ENCODE results near the gene GBF1. TPM values are rescaled to one million over a fixed set of nuclear protein-coding genes. Genes with fewer than 3 reads are reported as not detected.

The GBF1 gene
- total RNA-seq, 1 experiment from 2014 or later = 54.7 TPM

DNA sequence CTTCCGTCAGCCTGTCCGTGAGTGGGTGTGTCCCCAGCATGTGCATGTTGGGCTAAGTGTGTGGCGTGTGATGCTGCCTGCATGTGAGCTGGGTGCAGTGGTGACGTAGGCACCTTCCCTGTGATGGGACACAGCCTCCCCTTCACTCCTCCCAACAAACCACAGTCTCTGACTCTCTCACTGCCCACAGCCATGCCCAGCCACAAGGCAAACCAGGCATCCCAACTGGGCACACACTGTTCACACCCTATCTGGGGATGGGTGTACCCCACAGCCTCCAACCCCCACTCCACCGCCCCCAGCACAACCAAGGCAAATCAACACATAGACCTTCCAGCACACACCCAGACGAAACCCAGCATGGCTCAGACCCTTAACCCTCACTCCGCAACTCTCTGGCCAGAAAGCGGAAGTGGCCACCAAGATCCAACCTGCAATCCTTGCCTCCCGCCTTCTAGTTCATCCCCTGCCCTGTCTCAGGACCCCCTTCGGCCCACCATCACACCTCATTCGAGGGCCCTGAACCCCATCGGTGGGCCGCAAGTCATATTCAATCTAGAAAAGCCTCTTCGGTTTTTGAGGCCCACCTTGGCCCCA lies 162.9 kb downstream of the GBF1 start:
- DNase-seq (ENCODE audit: low read depth) = peak; percentile 30

DNA sequence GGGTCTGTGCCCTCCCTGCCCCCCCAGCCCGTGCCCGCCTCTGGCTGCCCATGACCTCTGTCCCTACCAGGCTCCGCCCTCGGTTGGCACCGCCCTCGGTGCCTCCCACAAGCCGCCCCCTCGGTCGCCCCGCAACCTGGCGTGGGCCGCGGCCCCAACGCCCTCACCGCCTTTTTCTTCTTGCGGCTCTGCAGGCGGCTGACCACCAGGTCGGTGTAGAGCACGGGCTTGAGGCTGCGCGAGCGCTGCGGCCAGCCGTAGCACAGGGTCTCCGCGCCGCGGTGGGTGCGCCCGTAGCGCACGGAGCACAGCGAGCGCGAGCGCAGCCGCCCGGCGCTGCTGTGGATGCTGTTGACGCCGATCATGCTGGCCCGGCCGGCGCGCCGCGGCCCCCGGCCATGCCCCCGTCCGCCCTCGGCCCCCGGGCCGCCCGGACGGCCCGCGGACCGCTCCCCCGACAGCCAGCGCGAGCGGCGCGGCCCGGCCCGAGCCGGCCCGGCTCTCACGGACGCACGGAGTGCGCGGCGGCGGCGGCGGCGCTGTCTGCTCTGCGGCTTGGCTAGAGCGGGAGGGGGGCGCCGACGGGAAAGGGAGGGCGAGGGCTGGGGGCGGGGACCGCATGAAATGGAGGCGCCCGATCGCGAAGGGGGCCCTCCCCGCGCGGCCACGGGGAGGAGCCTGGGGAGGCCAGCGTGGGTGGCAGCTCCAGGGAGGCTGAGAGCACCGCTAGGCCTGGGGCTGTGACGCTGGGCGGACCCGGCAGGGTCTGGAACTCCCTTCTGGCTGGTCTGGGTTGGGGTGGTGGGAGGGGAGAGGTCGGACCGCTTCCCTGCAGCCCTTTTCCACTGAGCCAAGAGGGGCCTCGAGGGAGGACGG lies 163.6 kb downstream of the GBF1 start:
- no peak for DNase-seq (ENCODE audit: low read depth)

DNA sequence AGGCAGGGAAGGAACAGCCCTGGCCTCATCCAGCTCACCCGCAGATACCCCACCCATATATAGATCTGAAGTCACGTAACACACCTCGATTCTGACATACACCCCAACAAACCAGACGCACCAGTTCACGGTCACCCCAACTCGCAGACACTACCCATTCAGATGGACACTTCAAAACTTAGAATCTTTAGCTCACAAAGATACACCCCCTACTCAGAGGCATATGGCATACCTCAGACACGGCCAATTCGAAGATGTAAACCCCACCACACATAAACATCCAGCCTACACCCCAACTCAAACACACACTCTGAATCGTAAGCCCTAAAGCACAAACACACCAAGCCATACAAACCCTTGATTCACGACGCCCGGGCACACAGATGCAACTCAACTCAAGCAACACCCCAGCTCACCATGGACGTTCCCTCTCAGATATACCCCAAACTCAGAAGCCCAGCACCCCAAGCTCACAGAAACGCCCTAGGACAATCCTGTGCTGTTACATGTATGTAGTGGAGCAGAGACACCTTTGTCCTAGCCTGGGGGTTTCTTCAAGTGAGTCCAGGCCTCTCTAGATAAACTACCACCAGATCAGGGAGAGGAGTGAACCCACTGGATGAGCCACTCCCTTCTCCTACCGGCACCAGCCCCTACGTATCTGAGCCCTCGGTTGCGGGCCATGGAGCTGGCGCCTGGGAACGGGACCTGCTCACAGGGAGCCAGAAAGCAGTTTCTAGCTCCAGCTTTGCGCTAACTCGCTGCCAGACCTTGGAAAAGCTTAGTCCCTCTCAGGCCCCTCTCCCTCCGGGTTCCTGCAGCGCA lies 164.5 kb downstream of the GBF1 start:
- no peak for DNase-seq (ENCODE audit: low read depth)

DNA sequence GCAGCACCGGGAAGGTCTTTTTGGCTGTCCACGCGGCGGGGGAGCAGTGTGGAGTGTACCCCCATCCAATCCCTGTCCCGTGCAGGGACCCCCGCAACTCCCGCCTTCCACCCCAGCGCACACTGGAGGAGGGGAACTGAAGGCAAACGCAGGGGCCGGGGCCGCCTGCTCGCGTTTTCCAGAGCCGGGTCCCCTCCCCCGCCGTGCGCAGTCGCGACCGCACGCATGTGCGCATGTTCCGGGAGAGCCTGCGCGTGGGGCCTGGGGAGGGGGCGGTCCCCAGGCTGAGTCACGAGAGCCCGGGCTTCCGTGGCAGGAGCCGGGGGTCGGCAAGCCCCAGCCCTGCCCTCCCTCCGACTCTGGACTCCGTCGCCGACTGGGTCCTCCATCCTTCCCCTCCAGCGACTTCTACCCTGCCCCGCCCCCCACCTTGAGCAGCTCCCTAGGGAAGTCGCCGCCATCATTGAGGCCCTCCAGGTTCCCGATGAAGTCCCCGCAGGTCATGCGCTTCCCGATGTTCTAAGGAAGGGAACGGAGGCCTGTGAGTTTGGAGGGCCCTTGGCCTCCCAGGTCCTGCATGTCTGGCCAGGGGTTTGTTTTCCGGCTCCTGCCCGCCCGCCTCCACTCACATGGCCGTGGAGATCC lies 165.2 kb downstream of the GBF1 start:
- DNase-seq (ENCODE audit: low read depth) = no peak

DNA sequence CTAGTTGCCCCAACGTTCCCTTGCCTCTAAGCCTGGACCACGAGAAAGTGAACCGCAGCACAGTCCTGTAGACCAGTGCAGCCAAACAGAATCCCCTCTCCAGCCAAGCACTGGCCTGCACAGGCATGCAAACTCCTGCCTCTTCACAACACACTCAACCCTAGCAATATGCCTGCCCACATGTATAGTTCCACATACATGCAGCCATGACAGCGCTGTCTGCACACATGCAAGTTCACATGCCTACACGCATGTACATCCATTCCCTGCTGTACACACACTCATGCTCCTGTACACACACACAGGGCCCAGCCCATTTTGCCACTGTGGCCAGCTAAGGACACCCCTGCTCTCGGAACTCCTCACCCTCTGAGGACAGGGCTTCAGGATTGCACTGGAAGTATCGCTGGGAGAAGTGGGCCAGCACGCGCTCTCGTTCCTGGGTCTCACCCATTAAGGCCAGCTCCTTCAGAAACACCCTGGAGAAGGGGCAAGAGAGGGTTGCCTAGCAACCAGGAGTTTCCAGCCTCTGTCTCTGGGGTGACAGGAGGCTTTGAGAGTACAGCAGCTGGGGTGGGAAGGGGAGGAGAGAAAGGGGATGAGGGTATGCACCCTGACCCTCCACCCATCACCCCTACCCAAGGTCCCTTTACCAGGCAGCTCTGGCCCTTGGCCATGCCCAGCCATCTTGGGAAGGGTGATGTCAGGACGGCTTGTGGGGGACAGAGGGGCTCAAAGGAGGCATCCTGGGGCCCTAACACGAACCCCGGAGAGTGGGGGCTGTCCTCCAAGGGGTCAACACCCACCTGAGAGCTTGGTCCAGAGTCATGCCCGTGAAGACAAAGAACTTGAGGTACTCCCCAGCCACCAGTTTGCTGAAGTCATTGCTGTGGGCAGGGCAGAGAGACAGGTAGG lies 166.3 kb downstream of the GBF1 start:
- DNase-seq (ENCODE audit: low read depth) = no peak

DNA sequence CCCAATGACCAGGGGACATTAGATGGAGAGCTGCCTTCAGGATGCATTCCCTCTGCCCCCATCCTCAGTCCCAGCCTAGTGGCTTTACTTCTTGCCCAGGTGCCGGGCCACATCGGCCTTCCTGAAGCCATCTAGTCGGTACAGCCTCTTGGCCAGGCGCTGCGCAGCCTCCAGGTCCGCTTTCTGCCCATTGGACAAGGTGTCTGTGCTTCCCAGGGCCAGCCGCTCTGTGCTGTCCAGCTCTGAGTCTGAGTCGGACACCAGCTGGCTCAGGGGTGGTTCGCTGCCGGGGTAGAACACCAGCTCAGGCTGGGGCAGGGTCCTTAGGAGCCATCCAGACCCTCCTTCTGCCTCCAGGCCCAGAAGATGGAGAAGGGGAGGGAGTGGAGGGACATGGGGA lies 167.0 kb downstream of the GBF1 start:
- no peak for DNase-seq (ENCODE audit: low read depth)

DNA sequence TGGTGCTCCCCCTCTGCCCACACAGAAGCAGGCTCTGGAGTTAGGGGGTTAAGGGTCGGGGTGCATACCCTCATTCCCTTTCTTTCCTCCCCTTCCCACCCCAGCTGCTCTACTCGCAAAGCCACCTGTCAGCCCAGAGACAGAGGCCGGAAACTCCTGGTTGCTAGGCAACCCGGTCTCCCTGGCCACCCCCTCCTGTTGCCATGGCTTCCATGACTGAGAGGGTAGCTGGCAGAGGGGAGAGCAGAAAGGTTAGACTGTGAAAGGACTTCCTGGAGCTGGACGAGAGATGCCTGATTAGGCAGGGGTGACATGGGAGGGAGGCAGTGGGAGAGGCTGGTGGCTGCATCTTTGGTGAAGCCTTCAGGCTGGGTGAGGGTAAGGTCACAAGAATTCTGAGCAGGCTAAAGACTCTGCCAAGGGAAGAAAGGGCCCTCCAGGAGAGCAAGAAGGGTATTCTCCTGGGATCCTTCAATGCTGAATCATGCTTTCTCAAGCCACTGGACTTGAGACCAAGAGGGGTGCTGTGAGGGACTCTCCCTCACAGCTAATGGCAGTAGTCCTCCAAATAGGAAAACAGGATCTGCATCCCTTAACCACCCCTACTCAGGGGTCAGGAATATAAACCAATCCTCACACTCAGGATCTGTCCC lies 167.8 kb downstream of the GBF1 start:
- peak; percentile 37 for DNase-seq (ENCODE audit: low read depth)

DNA sequence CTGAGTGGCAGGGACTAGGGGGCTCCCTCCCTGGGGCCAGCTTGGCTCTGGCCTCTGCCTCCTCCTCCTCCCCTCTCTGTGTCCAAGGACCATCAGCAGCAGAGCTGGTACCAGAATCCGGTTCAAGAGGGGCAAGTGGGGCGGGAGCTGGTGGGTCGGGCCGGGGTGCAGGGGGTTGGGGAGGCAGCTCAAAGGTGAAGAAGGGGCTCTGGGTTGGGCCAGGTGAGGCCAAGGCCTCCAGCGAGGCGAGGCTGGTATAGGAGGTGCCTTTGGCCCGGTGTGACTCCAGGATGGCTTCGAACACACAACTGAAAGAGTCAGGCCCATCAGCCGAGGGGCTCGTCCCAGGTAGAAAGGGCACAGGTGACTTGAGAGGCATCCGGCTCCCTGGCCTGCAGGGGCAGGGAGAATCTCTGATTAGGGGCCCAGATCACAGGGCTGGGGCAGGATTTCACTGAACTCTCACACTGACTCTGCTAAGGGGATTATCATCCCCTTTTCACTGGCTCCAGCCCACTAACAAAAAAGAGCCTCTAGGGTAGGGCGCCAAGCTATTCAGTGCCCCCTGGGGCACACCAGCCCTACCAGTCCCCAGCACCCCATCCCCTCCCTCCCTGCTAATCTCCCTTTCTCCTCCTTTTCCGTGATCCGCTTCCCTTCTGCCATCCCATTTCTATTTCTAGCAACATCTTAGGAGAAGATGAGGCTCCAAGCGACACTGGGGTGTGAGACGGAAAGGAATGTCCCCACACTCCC lies 168.7 kb downstream of the GBF1 start:
- DNase-seq (ENCODE audit: low read depth) = no peak

DNA sequence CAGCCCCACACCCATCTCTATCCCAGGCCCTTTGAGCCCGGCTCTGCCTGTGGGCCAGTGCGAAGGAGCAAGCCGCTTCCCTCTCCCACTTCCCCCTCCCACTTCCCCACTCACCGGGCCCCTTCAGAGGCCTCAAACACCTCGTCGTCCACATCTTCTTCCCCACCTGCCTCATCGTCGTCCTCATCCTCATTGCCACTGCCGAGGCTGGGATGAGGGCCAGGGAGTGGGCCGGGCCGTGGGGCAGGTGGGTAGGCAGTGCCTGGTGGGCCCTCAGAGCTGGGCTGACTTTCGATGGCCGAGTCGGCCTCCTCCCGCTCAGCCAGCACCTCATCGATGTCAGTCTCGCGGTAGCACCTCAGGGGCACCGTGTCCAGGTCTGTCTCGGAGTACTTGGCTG lies 169.4 kb downstream of the GBF1 start:
- no peak for DNase-seq (ENCODE audit: low read depth)

DNA sequence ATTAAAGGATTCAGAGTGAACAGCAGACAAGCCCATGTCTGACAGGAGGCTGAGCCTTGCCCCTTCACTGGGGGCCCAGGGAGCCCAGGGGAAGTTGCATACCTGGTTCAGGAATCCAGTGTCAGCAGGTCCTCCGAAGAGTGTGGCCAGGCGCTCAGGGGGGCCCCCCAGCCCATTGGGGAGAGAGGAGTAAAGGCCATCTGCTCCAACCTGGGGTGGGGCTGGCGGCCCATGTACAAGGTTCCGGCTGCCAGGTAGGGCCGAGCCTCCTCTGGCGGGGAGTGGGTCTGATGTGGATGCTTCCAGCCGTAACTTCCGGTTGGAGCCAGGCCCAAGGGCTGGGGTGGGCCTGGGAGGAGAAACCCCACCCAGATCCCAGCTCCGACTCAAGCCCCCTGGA lies 171.0 kb downstream of the GBF1 start:
- DNase-seq (ENCODE audit: low read depth) = no peak

DNA sequence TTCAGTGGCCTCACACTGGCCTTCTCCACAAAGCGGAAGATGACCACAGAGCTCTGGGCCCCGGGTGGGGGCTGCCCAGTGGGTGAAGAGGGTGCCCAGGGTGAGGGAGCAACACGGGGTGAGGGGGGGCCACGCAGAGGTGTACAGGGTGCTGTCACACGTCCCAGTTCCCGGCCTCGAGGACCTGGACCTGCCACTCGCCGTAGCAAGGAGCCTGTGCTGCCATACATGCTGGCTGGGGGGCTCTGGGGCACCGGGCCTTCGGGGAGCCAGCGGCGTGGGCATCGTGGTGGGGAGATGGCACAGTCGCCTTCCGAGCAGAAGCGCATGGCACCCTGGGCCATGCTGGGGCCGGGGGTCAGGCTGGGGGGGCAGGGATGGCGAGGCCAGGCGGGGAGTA lies 171.4 kb downstream of the GBF1 start:
- no peak for DNase-seq (ENCODE audit: low read depth)

DNA sequence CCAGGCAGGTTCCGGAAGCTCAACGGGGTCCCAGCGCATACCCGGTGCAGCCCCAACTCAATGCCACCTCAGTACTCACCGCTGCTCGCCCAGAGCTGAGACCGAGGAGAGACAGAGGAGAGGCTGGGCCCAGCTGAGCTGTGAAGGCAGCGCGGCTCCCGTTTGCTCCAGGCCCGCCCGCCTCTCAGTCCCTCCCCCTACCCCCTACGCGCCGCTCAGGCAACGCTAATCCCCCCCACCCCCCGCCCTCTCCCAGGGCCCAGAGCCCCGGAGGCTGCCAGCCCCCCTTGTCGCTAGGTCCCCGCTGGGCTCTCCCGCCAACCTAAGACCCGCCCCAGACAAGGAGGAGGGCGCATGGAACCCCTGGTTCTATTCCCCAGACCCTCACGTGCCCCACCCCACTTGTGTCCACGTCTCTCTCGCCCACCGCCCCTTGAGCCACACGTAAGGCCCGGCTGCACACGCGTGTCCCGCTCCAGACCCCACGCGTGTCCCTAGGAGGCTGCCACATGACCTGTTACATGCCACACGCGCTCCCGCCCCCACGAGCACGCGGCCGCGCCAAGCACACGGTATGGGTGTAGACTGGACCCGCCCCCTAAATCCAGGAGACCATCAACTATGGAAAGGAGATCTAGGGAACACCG lies 173.4 kb downstream of the GBF1 start, which contains the start of gene PSD:
PSD (minus strand) TSS at position 164 of the 647 bp plus-strand sequence. CDS start 1,747 bp downstream, outside the sequence.
- DNase-seq (ENCODE audit: low read depth) = no peak

DNA sequence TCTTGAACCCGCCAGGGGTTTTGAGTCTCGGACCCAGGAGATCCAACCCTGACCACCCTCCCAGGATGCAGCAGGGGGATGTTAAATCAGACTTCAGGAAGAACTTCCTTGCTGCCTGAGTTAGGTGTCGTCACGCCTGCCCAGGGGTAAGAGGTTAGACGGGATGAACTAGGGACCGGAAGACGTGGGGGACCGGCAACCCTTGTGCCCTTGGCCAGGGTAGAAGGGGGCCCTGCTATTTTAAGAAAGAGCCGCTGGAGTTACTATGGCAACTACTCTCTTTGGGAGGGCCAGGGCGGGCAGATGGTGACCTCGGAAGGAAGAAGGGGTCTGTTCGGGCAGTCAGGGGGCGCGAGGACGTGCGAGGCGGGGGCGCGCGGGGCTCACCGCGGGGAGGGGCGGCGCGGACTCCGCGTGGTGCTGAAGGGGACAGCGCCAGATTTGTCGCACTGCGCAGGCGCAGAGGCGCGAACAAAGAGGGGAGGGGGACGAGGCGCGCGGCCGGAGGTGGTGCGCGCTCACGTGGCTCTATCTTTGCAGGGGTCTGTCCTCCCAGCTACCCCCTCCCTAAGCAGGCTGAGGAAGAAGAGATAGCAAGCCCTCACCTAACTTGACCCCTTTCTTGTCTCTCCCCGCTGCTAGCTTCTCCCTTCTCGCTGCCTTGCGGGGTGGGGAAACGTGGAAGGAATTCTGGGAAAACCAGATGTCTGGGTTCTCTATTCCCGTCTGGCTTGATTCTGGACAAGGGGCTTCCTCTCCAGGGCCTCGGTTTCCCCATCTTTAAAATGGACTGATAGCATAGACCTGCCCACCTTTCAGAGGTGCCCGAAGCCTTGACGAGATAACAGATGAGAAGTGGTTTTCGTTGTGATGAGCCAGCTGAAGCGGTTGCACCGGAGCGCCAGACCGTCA lies 174.2 kb downstream of the GBF1 start:
- DNase-seq (ENCODE audit: low read depth) = peak; percentile 33

DNA sequence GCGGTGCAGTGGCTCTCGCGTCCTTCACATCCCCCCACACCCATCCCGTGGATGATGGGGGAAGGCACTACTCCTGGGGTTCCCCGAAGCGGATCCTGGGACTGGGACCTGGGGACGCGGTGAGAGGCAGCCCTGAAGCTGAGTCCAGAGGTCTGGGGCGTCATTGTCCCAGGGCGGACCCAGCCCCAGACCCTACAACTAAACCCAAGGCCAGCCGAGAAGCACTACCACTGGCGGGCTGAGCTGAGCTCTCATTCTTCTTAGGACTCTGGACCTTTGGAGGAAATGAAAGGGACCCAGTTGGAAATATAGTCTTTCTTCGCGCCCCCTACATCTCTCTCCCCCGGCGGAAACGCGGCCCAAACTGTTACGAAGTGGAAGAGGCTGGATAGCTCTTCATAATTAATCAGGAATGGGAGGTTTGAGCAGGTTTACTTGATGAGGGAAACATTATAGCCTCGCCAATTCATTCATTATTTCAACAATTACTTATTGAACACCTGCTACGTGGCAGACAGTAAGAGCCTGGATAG lies 174.9 kb downstream of the GBF1 start:
- DNase-seq (ENCODE audit: low read depth) = no peak

DNA sequence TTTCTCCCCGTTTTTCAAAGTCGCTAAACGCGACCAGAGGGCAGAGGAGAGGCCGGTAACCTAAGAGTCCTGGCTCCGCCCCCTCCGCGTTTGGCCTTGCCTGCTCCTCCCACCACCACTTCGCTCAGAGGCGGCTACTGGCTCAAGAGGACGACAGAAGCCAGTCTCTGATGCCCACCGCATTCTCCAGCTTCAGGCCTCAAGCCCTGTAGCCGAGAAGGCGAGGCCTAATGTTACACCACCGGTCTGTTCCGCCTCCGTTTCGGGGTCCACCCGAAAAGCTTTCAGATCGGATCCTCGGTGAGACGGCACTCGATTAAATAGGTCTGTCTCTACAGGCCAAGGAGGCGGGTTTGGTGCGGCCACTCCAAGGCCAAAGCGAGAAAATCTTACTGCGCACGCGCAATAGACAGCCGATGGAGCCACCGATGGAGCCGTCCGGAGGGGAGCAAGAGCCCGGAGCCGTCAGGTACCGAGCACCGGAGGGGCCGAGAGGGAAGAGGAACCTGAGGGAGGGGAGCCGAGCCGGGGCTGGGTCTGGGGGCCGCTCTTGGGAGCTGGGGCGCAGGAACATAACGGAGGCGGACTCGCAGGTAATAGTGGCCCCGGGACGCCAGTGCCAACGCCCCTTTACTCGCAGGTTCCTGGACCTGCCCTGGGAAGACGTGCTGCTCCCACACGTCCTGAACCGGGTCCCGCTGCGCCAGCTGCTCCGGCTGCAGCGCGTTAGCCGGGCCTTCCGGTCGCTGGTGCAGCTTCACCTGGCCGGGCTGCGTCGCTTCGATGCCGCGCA lies 175.6 kb downstream of the GBF1 start, which contains the start of gene FBXL15:
FBXL15 (plus strand) TSS at position 123 of the 793 bp plus-strand sequence; CDS start at position 417, 294 bp downstream.
- peak; percentile 94 for DNase-seq (ENCODE audit: low read depth)

DNA sequence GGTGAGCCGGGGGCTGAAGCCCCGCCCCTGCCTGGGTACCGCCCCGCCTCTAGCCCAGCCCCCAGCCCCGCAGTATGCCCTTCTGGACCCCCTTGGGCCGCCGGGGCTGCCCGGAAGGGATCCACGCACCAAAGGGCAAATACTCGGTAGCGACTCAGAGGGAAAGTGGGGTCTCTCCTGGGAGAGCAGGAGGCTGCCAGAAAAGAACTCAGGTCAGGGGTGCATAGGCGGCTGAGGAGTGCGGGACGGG lies 176.1 kb downstream of the GBF1 start:
- DNase-seq (ENCODE audit: low read depth) = no peak
